GM19351 (cell line): ENCODE results near the gene ZNF771.
"Not testable (repeated sequence)": the region's sequence is repeated elsewhere in the genome, so short reads cannot be mapped to it uniquely, and the experiment has no call there.

Experiments used
- ATAC-seq: cut with Tn5 transposase; IDR thresholded peaks from one replicate; pipeline ENCODE4 v1.9.1; 2021; ENCODE audit warnings: mild to moderate bottlenecking, moderate library complexity; ENCODE audit not compliant: unreplicated experiment

Gene ZNF771

GRCh38 chr16:30429678-30430427 lies 22.4 kb downstream of the ZNF771 start, which contains the start of gene DCTPP1:
Gene DCTPP1, minus strand, starts transcription at chr16:30430030. Its CDS starts 50 bp downstream, at chr16:30429980.
- peak; percentile 97 for ATAC-seq

DNA sequence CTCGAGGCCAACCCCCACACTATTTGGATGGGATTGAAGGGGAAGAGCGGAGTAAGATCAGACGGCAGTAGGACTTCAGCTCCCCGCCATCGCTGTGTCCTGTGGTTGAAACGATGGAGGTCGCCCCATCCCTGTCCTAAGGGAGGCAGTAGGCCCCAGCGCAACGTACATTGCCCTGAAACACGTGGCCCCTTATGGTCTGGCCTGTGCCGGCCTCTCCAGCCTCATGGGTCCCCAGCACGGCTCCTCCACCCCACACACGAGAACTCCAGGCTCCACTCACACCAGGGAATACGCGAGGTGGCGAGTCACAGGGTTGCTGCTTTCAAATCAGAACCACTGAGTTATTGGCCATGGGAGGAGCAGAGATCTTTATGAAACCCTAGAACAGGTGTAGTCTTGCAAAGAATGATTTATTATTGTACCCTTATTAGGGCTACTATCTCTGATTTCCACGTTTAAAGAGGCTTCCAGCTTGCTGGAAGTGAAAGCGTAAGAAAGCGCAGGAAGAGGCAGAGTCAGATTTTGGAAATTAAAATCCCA lies 23.1 kb downstream of the ZNF771 start:
- ATAC-seq = peak; percentile 16

DNA sequence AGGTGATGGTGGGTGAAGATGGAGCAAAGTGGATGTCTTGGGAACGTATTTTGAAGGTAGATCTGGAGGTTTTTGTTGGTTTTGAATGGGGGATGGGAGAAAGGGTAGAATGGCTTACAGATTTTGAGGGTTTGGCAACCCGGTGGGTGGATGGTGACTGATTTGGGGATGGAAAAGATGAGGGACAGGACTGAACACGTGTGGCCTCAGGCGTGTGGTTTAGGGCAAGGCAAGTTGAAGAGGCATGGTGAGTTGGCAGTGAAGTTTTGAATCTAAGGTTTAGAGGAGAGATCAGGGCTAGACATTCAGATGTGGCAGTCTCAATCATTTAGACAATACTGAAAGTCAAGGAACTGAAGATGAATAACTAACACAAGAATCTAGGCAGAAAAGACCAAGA lies 27.4 kb downstream of the ZNF771 start:
- no peak for ATAC-seq

DNA sequence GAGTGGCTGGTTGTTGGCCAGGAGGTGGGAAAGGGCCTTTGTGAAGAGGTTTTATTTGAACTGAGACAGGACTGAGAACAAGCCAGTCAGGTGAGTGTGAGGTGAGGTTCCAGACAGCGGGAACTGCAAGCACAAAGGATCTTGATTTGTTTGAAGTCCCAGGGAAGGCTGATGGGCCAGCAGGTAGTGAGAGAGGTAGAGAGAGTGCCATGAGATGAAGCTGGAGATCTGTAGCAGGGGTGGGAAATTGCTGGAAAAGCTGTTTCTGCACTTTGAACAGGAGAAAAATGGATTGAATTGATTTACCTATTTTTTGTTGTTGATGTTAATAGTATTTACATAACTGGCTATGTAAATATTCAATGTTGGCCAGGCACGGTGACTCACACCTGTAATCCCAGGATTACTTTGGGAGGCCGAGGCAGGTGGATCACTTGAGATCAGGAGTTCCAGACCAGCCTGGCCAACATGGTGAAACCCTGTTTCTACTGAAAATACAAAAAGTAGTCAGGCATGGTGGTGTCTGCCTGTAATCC lies 30.2 kb downstream of the ZNF771 start:
- ATAC-seq = no peak

DNA sequence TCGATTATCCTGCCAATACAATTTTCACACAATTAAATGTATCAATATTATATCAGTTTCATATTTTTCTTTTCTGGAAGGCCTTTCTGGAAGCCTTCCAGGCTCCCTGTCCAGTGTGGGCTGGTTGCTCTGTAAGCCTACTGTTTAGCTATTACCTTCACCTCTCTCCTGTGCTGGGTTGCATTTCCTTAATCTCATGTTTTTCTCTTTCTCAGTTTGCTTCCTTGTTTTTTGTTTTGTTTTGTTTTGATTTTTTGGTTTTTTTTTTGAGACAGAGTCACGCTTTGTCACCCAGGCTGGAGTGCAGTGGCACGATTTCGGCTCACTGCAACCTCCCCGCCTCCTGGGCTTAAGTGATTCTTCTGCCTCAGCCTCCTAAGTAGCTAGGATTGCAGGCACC lies 31.4 kb downstream of the ZNF771 start:
- no peak for ATAC-seq

GRCh38 chr16:30439720-30440348 lies 32.4 kb downstream of the ZNF771 start:
- no peak for ATAC-seq

DNA sequence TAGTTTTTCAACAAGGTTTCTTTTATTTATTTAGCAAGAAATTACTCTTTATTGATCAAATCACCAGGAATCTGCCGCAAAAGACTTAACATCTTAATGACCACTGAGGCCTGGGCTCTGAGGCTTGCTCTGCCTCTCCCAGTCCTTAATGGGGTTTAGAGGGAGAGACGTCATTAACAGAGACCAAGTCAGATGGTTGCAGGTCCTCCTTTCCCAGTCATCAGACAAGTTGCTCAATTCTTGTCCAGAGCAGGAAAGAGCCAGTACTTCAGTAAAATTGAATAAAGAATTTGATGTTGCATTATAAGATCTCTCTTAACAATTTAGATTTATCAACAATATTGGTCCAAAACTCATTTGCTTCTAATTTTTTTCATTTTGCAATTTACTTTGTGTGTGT lies 36.2 kb downstream of the ZNF771 start:
- ATAC-seq = no peak

DNA sequence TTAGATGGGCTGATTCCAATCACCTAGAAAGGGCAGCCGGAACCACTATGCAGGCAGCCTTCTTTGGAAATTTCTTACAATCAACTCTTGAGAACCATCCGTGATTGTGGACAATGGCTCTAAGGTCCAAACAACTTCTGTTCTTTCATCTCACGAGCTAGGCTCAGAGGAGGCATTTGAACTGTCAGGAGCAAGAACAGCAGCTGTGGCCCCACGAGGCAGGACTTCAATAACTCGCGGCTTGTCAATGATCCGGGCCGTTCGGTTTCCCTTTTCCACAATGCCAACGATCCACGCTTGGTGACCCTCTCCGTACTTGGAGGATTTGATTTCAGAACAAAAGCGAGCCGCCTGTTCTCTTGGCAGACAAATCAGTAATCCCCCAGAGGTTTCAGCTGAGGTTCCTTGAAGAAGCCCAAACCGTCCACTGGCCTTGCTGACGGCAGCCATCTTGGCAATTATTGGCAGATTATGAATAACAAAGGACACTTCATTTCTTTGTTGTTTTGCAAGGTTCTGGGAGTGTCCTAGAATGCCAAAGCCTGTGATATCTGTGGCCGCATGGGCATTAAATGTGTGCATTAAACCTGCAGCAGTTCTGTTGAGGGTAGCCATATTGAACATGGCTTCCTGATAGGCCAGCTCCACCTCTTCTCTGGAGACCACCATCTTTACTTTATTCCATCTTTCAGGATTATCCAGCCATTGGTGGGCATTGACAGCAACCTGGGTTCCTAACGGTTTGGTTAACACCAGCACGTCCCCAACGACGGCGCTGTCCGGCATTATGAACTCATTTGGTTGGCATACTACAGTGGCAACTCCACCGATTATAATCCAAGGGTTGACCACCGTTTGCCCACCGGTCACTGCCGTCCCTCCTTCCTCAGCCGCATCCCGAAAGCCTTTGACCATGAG lies 37.1 kb downstream of the ZNF771 start:
- ATAC-seq = no peak

DNA sequence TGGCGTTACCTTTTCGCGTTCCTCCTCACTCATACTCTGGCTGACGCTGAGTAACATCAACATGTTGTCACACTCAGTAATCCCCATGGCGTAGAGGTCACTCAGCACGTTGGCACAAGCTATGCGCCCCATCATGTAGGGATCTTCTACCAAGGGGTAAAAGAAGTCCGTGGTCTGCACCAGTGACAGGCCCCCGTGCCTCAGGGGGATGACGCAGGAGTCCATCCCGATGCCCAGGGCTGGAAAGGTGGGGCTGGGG lies 37.7 kb downstream of the ZNF771 start:
- ATAC-seq = no peak

DNA sequence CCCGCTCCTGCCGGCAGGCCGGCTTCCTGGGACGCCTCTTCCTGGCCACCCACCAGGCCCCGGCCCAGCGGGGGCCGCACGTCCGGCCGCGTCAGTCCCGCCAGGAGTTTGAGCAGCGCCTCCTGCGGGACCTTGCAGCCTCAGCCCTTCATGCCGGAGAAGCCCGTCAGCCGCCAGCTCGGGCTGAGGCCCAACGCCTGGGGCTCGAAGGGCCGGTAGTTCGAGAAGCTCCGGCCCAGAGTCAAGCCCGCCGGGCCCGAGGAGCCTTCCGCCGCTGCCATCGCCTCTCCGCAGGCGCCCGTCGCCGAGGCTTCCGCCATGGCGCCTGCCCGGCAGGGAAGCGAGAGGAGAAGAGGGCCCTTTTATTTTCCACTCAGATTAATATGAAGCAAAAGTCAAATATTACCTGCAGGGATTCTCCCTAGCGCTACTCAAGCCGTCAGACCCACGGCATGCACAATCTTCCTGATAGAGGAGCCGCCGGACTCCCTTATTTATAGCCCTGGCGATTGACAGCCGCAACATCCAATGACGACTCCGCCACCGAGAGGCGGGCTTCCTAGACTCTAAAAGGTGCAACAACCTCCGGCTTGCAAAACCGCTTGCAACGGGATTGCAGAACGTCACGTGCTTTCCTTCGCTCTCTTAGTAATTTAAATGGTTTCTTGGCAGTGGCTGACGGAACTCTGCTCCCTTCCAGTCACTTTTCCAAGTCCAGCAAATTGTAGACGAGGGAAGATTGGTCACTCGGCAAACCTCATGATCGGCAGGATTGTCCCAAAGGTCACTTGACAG lies 38.2 kb downstream of the ZNF771 start, which contains the start of gene SEPHS2:
Gene SEPHS2 (minus strand): TSS at position 467 of the 795 bp plus-strand sequence. CDS start 147 bp downstream, at position 320.
- ATAC-seq = peak; percentile 86

DNA sequence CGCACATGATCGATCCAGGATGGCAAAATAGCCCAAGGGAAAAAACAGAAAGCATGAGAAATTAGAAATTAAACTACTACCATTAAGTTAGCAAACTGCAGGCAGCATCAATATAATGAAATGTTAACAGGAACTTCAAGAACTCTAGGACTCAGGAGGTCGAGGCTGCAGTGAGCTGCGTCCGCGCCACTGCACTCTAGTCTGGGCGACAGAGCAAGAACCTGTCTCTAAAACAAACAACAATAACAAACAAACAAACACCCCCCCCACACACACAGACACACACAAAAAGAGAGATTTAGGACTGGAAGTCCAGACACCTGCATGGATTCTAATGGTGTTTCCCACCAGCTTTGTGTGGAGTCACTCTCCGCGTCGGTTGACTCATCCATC lies 38.8 kb downstream of the ZNF771 start:
- ATAC-seq = no peak

GRCh38 chr16:30447512-30448226 lies 40.3 kb downstream of the ZNF771 start:
- no peak for ATAC-seq

DNA sequence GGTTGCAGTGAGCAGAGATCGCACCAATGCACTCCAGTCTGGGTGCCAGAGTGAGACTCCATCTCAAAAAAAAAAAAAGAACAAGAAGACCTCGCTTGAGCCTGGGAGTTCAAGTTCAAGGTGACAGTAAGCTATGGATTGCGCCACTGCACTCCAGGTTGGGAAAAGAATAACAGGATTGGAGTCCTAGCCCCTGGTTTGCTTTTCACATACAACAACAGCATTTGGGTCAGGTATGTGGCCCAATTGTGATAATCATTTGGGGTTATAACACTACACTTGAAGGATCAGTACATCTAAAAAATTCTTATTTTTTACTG lies 41.7 kb downstream of the ZNF771 start:
- no peak for ATAC-seq

DNA sequence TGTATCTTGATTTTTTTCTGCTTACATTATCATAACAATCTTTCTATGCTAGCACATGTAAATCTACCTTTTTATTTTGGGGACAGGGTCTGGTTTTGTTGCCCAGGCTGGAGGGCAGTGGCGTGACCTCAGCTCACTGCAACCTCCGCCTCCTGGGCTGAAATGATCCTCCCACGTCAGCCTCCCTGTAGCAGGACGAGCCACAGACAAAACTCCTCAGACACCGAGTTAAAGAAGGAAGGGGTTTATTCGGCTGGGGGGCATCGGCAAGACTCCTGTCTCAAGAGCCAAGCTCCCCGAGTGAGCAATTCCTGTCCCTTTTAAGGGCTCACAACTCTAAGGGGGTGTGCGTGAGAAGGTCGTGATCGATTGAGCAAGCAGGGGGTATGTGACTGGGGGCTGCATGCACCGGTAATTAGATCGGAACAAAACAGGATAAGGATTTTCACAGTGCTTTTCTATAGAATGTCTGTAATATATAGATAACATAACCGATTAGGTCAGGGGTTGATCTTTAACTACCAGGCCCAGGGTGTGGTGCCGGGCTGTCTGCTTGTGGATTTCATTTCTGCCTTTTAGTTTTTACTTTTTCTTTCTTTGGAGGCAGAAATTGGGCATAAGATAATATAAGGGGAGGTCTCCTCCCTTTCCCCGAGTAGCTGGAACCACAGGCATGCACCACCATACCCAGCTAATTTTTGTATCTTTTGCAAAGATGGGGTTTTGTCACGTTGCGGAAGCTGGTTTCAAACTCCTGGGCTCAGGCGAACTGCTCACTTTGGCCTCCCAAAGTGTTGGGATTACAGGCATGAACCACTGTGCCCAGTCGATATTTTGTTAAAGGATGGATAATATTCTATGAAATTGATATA lies 45.5 kb downstream of the ZNF771 start:
- not testable (repeated sequence) for ATAC-seq

- no peak for ATAC-seq
Measured at GRCh38 chr16:30456302-30456701, 48.9 kb downstream of the ZNF771 start.

DNA sequence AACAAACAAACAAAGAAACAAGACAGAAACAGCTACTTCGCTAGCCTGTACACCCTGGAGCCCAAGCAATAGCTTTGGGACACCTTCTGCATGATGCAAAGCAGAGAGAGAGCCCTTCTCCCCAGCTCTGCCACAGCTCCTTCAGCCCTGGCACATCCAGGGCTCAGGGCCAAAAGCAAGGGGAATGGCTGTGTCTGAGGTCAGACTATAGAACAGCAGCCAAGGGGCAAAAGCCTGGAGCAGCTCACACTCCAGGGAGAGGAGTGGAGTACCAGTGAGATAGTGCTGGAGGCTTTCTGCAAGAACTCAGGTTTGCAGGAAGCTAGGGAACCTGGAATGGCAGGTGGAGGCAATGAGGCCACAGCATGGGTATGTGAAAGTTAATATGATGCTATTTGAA lies 49.9 kb downstream of the ZNF771 start:
- ATAC-seq = no peak

DNA sequence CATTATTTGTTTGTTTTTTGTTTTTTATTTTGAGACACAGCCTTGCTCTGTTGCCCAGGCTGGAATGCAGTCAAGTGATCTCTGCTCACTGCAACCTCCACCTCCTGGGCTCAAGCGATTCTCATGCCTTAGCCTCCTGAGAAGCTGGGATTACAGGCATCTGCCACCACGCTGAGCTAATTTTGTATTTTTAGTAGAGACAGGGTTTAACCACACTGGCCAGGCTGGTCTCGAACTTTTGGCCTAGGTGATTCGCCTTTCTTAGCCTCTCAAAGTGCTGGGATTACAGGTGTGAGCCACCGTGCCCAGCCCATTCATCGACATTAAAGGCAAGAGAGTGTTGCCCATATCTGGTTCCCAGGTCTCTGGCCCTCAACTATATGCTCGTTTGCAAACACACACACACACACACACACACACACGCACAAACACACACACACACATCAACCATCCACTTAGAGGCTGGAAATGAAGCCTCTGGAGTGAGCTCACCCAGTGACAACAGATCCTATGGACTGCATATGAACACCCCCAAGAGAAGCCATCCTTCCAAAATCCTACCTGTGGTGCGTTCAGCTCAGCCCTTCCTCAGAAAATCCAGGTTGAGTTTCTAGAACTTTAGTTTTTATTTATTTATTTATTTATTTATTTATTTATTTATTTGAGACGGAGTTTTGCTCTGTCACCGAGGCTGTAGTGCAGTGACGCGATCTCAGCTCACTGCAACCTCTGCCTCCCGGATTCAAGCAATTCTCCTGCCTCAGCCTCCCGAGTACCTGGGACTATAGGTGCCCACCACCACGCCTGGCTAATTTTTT lies 50.5 kb downstream of the ZNF771 start:
- ATAC-seq = no peak
